HG02852 (cell line): Measurements from ENCODE around the gene IL36RN.

Experiments
- ATAC-seq: cut with Tn5 transposase; IDR thresholded peaks from one replicate; pipeline ENCODE4 v1.9.1; 2021; ENCODE audit warnings: mild to moderate bottlenecking, moderate library complexity; ENCODE audit not compliant: unreplicated experiment

Gene IL36RN

DNA sequence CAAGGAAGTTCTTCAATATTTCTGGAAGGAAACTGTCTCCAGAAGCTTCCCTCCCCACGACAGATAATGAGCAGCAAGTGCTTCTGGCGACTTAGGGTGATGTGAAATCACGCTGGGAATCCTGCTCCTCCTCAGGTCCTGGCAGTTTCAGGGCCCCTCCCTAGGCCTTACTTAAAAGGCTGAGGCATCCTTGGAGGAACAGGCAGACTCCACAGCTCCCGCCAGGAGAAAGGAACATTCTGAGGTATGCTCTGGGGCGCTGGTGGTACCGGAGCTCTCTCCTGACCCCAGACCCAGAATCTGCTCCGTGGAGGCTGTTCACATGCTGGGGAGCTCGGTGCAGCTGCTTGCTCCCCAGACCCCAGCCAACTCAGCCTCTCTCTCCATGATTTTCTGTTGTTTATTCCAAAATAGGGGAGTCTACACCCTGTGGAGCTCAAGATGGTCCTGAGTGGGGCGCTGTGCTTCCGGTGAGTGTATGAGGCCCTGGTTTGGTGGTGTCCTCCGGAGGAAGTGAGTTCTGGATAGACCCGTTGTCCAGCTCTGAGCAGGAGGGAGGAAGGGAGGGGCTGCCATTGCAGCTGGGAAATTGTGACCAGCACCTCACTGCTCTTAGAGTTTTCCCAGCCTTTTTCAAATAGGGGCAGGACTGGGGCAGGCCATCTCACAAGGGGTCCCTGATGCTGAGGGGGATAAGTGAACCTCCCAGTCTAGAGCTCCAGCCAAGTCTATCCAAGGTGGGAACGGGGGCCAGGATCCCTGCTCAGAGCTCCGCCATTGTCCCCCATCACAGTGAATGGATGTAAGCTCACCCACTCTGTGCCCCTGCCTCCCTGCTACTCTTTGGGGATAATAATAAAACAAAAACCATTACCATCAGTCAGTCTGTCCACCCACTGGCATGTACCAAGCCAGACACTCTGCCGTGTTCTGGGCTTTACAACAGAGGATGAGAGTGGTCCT lies at the start of gene IL36RN:
TSS of gene IL36RN (plus strand) at position 201 of the 963 bp plus-strand sequence. CDS start at position 442, 241 bp downstream.
- no peak for ATAC-seq

GRCh38 chr2:113009622-113010021 lies 49.4 kb upstream of the IL36RN start:
- no peak for ATAC-seq

- no peak for ATAC-seq
These were observed 48.9 kb upstream of the IL36RN start for GRCh38 chr2:113010088-113010487.

DNA sequence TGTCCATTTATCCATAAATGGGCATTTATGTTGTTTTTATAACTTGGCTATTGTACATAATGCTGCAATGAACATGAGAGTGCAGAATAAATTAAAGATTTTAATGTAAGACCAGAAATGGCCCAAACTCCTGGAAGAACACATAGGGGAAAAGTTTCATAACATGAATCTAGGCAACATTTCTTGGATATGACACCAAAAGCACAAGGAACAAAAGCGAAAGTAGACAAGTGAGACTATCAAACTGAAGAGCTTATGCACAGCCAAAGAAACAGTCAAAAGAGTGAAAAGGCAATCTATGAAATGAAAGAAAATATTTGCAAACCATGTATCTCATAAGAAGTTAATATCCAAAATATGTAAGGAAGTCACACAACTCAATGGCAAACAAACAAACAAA lies 47.9 kb upstream of the IL36RN start:
- ATAC-seq, result no peak

- no peak for ATAC-seq
These were observed 46.3 kb upstream of the IL36RN start for GRCh38 chr2:113012436-113013335.

DNA sequence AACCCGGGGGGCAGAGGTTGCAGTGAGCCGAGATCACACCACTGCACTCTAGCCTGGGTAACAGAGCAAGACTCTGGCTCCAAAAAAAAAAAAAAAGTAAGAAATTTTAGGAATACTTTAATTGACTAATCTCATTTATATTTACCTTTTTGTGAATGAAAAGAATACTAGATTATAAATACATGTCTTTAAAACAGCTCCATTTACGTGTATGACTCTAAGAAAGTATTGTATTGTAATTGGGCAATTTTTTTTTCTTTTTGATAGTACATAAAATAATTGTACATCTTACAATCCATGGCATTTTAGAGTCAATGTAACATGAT lies 45.7 kb upstream of the IL36RN start:
- no peak for ATAC-seq

GRCh38 chr2:113014067-113014466 lies 44.9 kb upstream of the IL36RN start:
- ATAC-seq, result no peak

DNA sequence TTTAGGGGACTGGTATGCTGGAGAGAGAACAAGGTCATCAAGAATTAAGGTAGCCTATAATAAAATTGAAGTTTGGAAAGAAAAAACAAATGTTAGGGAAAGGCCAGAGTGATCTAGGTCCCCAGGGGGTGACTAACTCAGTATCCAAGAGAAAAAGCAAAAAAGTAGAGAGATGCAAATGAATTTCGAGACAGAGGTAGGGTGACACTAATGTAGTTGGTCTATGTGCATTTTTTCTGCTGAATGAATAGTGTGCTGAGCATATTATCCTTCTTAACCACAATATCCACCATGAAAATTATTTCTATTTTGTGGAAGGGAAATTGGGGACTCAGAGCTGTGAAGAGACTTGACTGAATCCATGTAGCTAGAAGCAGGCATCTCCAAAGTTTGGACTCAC lies 44.0 kb upstream of the IL36RN start:
- ATAC-seq, result no peak

DNA sequence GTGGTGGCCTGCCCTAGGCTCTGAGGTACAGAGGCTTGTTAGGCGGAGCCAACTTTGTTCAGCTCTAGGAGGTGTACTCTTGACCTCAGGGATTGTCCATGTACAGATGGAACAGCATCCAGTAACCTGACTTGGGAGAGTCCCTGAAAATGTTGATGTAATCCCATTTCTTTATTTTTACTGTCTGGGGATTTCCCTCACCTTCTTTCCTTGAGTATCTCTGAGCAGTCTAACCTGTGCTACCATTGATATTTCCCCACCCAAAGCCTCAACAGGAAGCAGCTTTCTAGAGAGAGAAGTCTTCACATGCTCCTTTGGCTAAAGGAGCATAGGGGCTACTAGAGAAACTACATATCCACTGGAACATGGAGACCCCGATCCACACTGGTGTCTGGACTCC lies 43.3 kb upstream of the IL36RN start:
- no peak for ATAC-seq

GRCh38 chr2:113018509-113018908 lies 40.5 kb upstream of the IL36RN start:
- ATAC-seq, result no peak

GRCh38 chr2:113021312-113021711 lies 37.7 kb upstream of the IL36RN start:
- ATAC-seq, result no peak

DNA sequence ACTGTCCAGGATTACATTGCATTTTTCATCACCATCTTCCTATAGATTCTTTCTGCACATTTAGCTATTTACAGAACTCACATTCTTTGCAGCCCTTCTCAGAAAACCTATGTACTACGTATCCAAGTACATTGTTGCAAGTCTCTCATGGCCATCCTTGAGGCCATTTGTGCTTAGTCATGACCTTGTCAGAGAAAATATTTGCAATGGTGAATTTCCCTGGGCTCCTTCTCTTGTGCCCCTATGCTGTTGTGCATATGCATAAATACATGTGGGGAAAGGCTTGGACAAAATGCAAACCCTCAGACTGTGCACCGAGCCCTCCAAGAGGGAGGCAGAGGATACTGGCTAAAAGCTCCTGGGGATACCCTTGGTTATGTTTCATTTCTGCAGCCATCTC lies 34.2 kb upstream of the IL36RN start:
- ATAC-seq, result no peak

DNA sequence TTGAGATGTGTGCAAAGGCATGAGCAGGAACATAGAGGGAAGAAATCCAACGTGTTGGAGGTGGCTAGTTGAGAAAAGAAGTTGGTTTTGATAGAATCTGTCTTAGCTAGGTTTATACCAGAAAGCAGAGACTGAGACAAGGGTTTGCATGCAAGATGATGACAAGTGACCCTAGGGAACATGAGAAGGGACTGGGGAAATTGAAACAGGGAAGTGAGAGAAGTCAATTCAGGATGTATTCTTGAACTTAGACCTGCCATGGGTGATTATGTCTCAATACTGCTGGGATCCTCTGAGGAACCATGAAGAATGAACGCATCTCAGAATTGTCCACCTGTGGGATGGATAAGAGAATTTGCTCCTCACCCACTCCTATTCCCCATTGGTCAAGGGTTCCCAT lies 33.3 kb upstream of the IL36RN start:
- ATAC-seq, result no peak

DNA sequence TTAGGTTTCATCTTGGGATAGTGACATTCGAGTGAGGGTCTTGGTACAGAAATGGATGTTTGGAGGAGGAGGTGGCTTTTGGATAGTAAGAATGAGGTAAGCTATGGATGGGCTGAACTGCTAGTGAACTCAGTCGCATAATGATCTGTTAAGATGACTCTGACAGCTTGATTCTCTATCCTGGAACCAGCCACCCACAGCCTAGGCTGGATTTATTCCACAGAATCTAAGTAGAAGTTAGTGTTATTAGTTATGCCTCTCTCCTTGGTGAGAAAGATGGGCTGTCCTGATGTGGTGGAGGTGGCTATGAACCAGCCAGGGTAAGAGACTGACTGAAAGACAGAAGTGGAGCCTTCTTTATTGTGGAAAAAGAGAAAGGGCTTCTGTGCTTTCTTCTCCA lies 31.3 kb upstream of the IL36RN start:
- ATAC-seq, result no peak

GRCh38 chr2:113028112-113028511 lies 30.9 kb upstream of the IL36RN start:
- ATAC-seq, result no peak

- ATAC-seq, result no peak
These were observed 26.3 kb upstream of the IL36RN start for GRCh38 chr2:113032737-113033136.

DNA sequence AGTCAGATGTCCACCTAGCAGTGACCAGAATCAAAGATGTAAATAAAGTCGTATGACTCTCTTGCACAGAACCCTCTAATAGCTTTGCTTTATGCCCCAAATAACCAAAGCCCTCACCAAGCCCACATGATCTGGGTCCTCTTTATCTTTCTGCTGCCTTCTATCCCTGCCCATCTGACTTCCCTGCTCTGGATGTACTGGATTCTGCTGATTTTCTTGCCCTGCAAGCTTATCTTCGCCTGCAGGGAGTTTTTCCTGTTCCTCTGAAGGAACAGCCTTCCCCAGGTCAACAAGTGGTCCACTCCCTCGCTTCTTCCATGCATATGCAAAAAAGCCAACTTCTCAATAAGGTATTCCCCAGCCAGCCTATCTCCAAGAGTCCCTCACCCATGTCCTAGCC lies 25.0 kb upstream of the IL36RN start:
- ATAC-seq, result no peak

- ATAC-seq, result no peak
These were observed 22.2 kb upstream of the IL36RN start for GRCh38 chr2:113036763-113037162.

GRCh38 chr2:113038291-113038690 lies 20.7 kb upstream of the IL36RN start:
- ATAC-seq, result no peak

- no peak for ATAC-seq
These were observed 19.8 kb upstream of the IL36RN start for GRCh38 chr2:113039158-113039557.

DNA sequence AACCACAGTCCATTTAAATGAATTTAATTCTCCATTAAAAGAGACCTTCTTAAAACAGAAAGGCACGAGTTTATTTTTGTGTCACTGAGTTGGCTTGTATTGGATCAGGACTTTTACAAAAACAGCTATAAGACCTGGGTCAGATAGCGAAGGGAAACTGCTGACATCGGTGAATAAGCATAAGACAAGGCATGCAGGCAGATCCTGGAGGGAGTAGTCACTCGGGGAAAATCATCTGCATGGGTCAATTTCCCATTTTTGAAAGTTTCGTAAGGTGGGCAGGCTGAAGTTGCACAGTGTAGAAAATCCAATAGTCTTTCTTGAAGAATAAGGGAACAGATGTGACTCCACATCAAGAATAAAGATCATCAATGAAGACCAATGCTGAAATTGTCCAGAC lies 19.3 kb upstream of the IL36RN start:
- no peak for ATAC-seq

- ATAC-seq, result no peak
These were observed 17.1 kb upstream of the IL36RN start for GRCh38 chr2:113041871-113042270.
